ENCODE measurements around the gene SOBP.
"Not testable (repeated sequence)": the region's sequence is repeated elsewhere in the genome, so short reads cannot be mapped to it uniquely, and the experiment has no call there.

The SOBP gene

GRCh38 chr6:107553121-107553520 lies 63.2 kb downstream of the SOBP start:
- DNase-seq (ENCODE audit: low spot score): not testable (repeated sequence)

- DNase-seq (ENCODE audit: low spot score): no peak
Measured at GRCh38 chr6:107554326-107554725, 64.4 kb downstream of the SOBP start.

- no peak for DNase-seq (ENCODE audit: low spot score)
Measured at GRCh38 chr6:107554918-107555317, 65.0 kb downstream of the SOBP start.

GRCh38 chr6:107555449-107555848 lies 65.5 kb downstream of the SOBP start:
- DNase-seq (ENCODE audit: low spot score): no peak

- no peak for DNase-seq (ENCODE audit: low spot score)
Measured at GRCh38 chr6:107556082-107556481, 66.2 kb downstream of the SOBP start.

- no peak for DNase-seq (ENCODE audit: low spot score)
Measured at GRCh38 chr6:107557698-107558097, 67.8 kb downstream of the SOBP start.

- DNase-seq (ENCODE audit: low spot score): no peak
Measured at GRCh38 chr6:107560657-107561056, 70.7 kb downstream of the SOBP start.

- no peak for DNase-seq (ENCODE audit: low spot score)
Measured at GRCh38 chr6:107561306-107561705, 71.4 kb downstream of the SOBP start.

- no peak for DNase-seq (ENCODE audit: low spot score)
Measured at GRCh38 chr6:107563694-107564588, 74.0 kb downstream of the SOBP start.

- no peak for DNase-seq (ENCODE audit: low spot score)
Measured at GRCh38 chr6:107564589-107564951, 74.7 kb downstream of the SOBP start.

GRCh38 chr6:107565165-107565723 lies 75.3 kb downstream of the SOBP start:
- DNase-seq (ENCODE audit: low spot score): no peak

GRCh38 chr6:107567643-107568042 lies 77.7 kb downstream of the SOBP start:
- no peak for DNase-seq (ENCODE audit: low spot score)

- no peak for DNase-seq (ENCODE audit: low spot score)
Measured at GRCh38 chr6:107569473-107569872, 79.6 kb downstream of the SOBP start.

- no peak for DNase-seq (ENCODE audit: low spot score)
Measured at GRCh38 chr6:107571354-107571753, 81.4 kb downstream of the SOBP start.

GRCh38 chr6:107572886-107573285 lies 83.0 kb downstream of the SOBP start:
- DNase-seq (ENCODE audit: low spot score): no peak

- DNase-seq (ENCODE audit: low spot score): no peak
Measured at GRCh38 chr6:107574856-107575255, 84.9 kb downstream of the SOBP start.

GRCh38 chr6:107576852-107577251 lies 86.9 kb downstream of the SOBP start:
- DNase-seq (ENCODE audit: low spot score): no peak

- no peak for DNase-seq (ENCODE audit: low spot score)
Measured at GRCh38 chr6:107578642-107579341, 88.9 kb downstream of the SOBP start.

- no peak for DNase-seq (ENCODE audit: low spot score)
Measured at GRCh38 chr6:107579456-107580056, 89.6 kb downstream of the SOBP start.

- DNase-seq (ENCODE audit: low spot score): no peak
Measured at GRCh38 chr6:107582086-107582485, 92.2 kb downstream of the SOBP start.

GRCh38 chr6:107584726-107585125 lies 94.8 kb downstream of the SOBP start:
- DNase-seq (ENCODE audit: low spot score): no peak

- DNase-seq (ENCODE audit: low spot score): no peak
Measured at GRCh38 chr6:107585815-107586435, 96.0 kb downstream of the SOBP start.
